ENCODE measurements around the gene MCHR1. TPM values are rescaled to one million over a fixed set of nuclear protein-coding genes. Genes with fewer than 3 reads are reported as not detected.
"Not testable (repeated sequence)": the region's sequence is repeated elsewhere in the genome, so short reads cannot be mapped to it uniquely, and the experiment has no call there.

The MCHR1 gene
- total RNA-seq, 1 experiment from 2014 or later = 4.8 TPM

DNA sequence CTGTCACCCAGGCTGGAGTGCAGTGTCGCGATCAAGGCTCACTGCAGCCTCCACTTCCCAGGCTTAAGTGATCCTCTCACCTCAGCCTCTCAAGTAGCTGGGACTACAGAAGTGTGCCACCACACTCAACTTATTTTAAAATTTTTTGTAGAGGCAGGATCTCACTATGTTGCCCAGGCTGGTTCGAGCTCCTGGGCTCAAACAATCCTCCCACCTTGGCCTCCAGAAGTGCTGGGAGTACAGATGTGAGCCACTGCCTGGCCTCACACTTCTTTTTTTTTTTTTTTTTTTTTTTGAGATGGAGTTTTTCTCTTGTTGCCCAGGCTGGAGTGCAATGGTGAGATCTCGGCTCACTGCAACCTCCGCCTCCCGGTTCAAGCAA is 40.9 kb downstream of the MCHR1 start:
- not testable (repeated sequence) for H3K27me3 ChIP-seq (ENCODE audit: control insufficient read depth, insufficient read depth, low read length); H3K4me3 ChIP-seq (ENCODE audit: insufficient read depth, low read depth, low read length); DNase-seq; H3K36me3 ChIP-seq (replicated peaks; ENCODE audit: control insufficient read depth, insufficient read depth, low read length)

- Histone ChIP-seq H3K4me3 (ENCODE audit: insufficient read depth, low read depth, low read length) (no peak overlapping the region), H3K27me3 (ENCODE audit: control insufficient read depth, insufficient read depth, low read length) (no peaks in the 10 kb centered on the region), H3K36me3 (replicated peaks; ENCODE audit: control insufficient read depth, insufficient read depth, low read length) (no peaks in the 10 kb centered on the region)
- DNase-seq = no peak
Observed at GRCh38 chr22:40720538-40721256, 41.4 kb downstream of the MCHR1 start.

GRCh38 chr22:40721266-40721665 is 42.0 kb downstream of the MCHR1 start:
- Histone ChIP-seq H3K27me3 (ENCODE audit: control insufficient read depth, insufficient read depth, low read length) (no peaks in the 10 kb centered on the region), H3K4me3 (ENCODE audit: insufficient read depth, low read depth, low read length) (no peak overlapping the region), H3K36me3 (replicated peaks; ENCODE audit: control insufficient read depth, insufficient read depth, low read length) (no peaks in the 10 kb centered on the region)
- DNase-seq = no peak

- H3K4me3 ChIP-seq (ENCODE audit: insufficient read depth, low read depth, low read length) = no peak overlapping the region
- no peaks in the 10 kb centered on the region for H3K27me3 ChIP-seq (ENCODE audit: control insufficient read depth, insufficient read depth, low read length)
- DNase-seq = no peak
- no peaks in the 10 kb centered on the region for H3K36me3 ChIP-seq (replicated peaks; ENCODE audit: control insufficient read depth, insufficient read depth, low read length)
Observed at GRCh38 chr22:40723396-40723933, 44.2 kb downstream of the MCHR1 start.

DNA sequence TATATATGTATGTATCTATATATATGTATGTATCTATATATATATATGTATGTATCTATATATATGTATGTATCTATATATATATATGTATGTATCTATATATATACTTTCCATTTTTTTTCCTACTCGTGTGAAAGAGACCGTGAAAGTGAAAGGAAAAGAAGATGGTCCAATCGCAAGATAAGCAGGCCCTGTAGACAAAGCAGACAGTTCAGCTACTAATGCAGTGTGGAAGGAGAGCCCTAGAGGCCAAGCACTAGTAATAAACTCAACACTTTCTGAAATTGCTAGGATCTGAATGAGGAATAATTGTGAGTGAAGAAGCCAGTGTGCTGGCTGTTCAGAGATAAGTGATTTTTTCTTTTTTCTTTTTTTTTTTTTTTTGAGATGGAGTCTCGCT is 47.2 kb downstream of the MCHR1 start:
- Histone ChIP-seq H3K27me3 (ENCODE audit: control insufficient read depth, insufficient read depth, low read length) (no peaks in the 10 kb centered on the region), H3K4me3 (ENCODE audit: insufficient read depth, low read depth, low read length) (no peak overlapping the region), H3K36me3 (replicated peaks; ENCODE audit: control insufficient read depth, insufficient read depth, low read length) (no peaks in the 10 kb centered on the region)
- DNase-seq = no peak

DNA sequence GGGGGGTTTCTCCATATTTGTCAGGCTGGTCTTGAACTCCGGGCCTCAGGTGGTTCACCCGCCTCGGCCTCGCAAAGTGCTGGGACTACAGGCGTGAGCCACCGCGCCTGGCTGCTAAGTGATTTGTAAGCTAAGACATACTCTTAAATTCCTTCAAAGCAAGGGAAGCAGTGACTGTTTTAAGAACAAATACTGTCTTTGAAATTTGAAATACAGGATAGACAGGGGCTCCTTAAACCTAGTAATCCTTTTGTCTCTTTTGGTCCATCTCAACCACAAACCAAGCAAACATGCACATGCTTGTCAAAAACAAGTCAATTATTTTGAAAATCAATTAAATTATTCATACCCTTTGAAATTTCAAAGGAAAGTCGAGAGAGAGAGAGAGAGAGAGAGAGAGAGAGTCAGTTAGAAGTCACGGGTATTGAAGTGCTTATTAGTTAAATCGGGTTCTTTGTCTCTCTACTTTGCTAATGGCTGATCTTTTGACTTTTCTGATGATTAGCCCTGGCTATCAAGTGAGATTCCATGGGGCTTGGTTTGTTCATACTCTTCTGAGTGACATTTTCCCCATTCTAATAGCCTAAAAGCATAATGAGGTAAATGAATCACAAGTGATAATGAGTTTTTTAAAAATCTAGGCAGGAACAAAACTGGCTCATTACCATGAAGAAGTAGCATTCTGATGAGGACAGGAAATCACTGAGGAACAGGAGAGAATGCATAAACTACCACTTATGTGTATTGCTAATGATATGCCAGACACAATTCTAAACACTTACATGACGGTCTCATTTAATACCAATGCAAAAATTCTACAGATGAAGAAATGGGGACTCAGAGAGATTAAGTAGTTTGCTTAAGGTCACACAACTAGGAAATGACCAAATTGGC is 48.0 kb downstream of the MCHR1 start:
- no peak for DNase-seq
- Histone ChIP-seq H3K36me3 (replicated peaks; ENCODE audit: control insufficient read depth, insufficient read depth, low read length) (no peaks in the 10 kb centered on the region), H3K4me3 (ENCODE audit: insufficient read depth, low read depth, low read length) (no peak overlapping the region), H3K27me3 (ENCODE audit: control insufficient read depth, insufficient read depth, low read length) (no peaks in the 10 kb centered on the region)

- no peaks in the 10 kb centered on the region for H3K27me3 ChIP-seq (ENCODE audit: control insufficient read depth, insufficient read depth, low read length)
- H3K4me3 ChIP-seq (ENCODE audit: insufficient read depth, low read depth, low read length) = no peak overlapping the region
- DNase-seq = no peak
- no peaks in the 10 kb centered on the region for H3K36me3 ChIP-seq (replicated peaks; ENCODE audit: control insufficient read depth, insufficient read depth, low read length)
Observed at GRCh38 chr22:40727964-40728615, 48.8 kb downstream of the MCHR1 start.

GRCh38 chr22:40728731-40729189 is 49.5 kb downstream of the MCHR1 start:
- DNase-seq = no peak
- Histone ChIP-seq H3K4me3 (ENCODE audit: insufficient read depth, low read depth, low read length) (no peak overlapping the region), H3K36me3 (replicated peaks; ENCODE audit: control insufficient read depth, insufficient read depth, low read length) (no peaks in the 10 kb centered on the region), H3K27me3 (ENCODE audit: control insufficient read depth, insufficient read depth, low read length) (no peaks in the 10 kb centered on the region)

DNA sequence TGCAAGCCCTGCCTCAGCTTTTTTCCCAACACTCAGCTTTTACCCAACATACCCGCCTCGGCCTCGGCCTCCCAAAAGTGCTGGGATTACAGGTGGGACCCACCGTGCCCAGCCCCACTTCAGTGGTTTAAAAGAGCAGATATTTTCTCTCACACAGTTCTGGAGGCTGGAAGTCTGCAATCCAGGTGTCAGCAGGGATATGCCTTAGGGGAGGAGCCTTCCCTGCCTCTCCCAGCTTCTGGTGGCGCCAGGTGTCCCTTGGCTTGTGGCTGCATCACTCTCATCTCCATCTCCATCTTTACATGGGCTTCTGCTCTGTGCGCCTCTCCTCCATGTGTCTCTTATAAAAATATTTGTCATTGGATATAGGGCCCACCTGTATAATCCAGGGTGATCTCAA is 50.0 kb downstream of the MCHR1 start:
- H3K36me3 ChIP-seq (replicated peaks; ENCODE audit: control insufficient read depth, insufficient read depth, low read length) = no peaks in the 10 kb centered on the region
- no peak overlapping the region for H3K4me3 ChIP-seq (ENCODE audit: insufficient read depth, low read depth, low read length)
- no peak for DNase-seq
- H3K27me3 ChIP-seq (ENCODE audit: control insufficient read depth, insufficient read depth, low read length) = no peaks in the 10 kb centered on the region

Other genes with a start within 250 kb of the MCHR1 start
- gene MRTFA, start 42.8 kb upstream of the MCHR1 start, total RNA-seq (2014; rRNA removed; shearing (Covaris generic)) = 26.2 and 35.4 TPM in 2 replicates
- 35.0 and 37.8 TPM in 2 replicates for gene SLC25A17, start 139.9 kb downstream of the MCHR1 start, total RNA-seq (2014; rRNA removed; shearing (Covaris generic))
- gene ST13, start 177.2 kb downstream of the MCHR1 start, total RNA-seq (2014; rRNA removed; shearing (Covaris generic)) = 179 and 222 TPM in 2 replicates
- gene XPNPEP3, start 177.7 kb downstream of the MCHR1 start, total RNA-seq (2014; rRNA removed; shearing (Covaris generic)) = 10.1 and 12.6 TPM in 2 replicates
- gene DNAJB7, start 182.6 kb downstream of the MCHR1 start, total RNA-seq (2014; rRNA removed; shearing (Covaris generic)) = not detected in 2 replicates

Measured in H7 (cell line).